ENCODE measurements around the gene FCHO1. TPM values are rescaled to one million over a fixed set of nuclear protein-coding genes. Genes with fewer than 3 reads are reported as not detected.

FCHO1 gene
- total and polyA plus RNA-seq, 11 donors = 0.29 to 3.3 (median 0.67) TPM

DNA sequence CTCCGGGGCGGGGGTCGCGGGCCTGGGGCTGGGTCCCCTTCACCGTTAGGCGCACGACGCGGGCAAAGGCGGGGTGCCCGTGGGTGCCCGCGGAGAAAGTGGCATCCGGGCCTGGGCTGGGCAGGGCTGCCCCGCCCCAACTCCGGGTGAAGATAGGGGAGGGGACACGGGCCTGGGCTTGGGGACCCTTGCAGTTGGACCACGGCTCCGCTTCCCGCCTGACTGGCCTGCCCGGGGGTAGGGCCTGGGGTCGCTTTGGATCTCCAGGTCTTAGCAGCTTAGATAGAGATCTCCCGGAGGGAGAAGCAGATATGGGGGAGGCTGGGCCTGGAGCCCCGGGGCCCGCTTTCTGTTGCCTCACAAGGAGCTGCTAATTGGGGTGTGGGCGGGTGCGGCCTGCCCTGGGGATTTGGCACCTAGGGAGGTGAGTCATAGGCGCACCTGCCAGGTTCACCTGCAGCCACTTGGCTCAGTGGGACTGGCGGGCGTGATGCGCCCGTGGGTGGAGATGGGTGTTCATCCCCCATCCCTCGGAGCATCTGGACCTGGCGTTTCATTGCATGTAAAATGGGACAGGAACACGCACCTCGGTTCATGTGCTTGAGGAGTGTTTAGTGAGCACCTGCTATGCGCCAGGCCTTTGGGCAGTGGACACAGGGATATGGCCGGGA, 31.4 kb upstream of the FCHO1 start:
- H3K9me3 ChIP-seq = no peaks in the 10 kb centered on the region
- peaks cover 0 to 57% (median 43%) of the 10 kb centered on the region in 12 donors for H3K4me1 ChIP-seq
- 5 to 13% (median 6%) methylated on average over 18 to 38 of the region's 38 CpGs for WGBS, 4 donors
- intact Hi-C loops (cut with DNase I) = loop anchor here in 1 of 10 donors (5.0 kb wide), 1 partner anchor 137 kb away; the partner anchor contains the start of gene RPL18A
- peak overlapping the region in 11 of 12 donors; percentile 60 to 80 (median 75) for H3K27ac ChIP-seq
- peak overlapping the region; percentile 83 to 99 (median 94) for H3K4me3 ChIP-seq
- no peak for TF ChIP-seq POLR2A (IDR thresholded peaks at IDR 0.05)
- TF ChIP-seq, protein P1, sequence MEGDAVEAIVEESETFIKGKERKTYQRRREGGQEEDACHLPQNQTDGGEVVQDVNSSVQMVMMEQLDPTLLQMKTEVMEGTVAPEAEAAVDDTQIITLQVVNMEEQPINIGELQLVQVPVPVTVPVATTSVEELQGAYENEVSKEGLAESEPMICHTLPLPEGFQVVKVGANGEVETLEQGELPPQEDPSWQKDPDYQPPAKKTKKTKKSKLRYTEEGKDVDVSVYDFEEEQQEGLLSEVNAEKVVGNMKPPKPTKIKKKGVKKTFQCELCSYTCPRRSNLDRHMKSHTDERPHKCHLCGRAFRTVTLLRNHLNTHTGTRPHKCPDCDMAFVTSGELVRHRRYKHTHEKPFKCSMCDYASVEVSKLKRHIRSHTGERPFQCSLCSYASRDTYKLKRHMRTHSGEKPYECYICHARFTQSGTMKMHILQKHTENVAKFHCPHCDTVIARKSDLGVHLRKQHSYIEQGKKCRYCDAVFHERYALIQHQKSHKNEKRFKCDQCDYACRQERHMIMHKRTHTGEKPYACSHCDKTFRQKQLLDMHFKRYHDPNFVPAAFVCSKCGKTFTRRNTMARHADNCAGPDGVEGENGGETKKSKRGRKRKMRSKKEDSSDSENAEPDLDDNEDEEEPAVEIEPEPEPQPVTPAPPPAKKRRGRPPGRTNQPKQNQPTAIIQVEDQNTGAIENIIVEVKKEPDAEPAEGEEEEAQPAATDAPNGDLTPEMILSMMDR (IDR thresholded peaks at IDR 0.05) = no peak
- H3K27me3 ChIP-seq = no peaks in the 10 kb centered on the region
- peaks cover 0 to 22% (median 13%) of the 10 kb centered on the region in 9 donors for H3K36me3 ChIP-seq
- ATAC-seq = no peak
- peak in 1 of 5 donors; percentile 64 for DNase-seq

DNA sequence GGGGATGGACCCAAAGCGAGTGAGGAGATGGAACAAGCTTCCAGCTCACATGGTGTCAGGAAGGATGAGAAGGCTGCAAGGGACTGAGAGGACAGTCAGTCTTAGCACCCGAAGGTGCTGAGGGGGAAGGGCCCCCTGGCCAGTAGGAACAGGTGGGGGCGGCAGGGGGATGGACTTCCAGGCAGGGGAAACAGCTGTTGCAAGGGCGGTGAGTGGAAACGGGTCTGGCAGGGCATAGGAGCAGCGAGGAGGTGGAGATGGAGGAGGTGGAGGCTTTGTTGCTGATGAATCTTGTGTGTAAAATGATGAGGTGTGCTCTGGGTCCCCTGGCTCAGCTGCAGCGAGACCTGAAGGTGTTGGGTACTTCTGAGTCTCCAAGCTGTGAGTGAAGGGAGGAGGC, 30.8 kb upstream of the FCHO1 start:
- Histone ChIP-seq H3K4me1 (peaks cover 0 to 57% (median 43%) of the 10 kb centered on the region in 12 donors), H3K4me3 (peak overlapping the region; percentile 9 to 99 (median 94)), H3K27me3 (no peaks in the 10 kb centered on the region), H3K27ac (peak overlapping the region in 7 of 12 donors; percentile 41 to 80 (median 73)), H3K9me3 (no peaks in the 10 kb centered on the region), H3K36me3 (peaks cover 0 to 28% (median 19%) of the 10 kb centered on the region in 9 donors)
- 22 to 27% (median 24%) methylated on average over 7 of the region's 7 CpGs for WGBS, 4 donors
- intact Hi-C loops (cut with DNase I) = no loop called here
- no peak for ATAC-seq
- DNase-seq = no peak
- no peak for TF ChIP-seq POLR2A (IDR thresholded peaks at IDR 0.05)
- TF ChIP-seq, protein P1 (IDR thresholded peaks at IDR 0.05) = no peak

DNA sequence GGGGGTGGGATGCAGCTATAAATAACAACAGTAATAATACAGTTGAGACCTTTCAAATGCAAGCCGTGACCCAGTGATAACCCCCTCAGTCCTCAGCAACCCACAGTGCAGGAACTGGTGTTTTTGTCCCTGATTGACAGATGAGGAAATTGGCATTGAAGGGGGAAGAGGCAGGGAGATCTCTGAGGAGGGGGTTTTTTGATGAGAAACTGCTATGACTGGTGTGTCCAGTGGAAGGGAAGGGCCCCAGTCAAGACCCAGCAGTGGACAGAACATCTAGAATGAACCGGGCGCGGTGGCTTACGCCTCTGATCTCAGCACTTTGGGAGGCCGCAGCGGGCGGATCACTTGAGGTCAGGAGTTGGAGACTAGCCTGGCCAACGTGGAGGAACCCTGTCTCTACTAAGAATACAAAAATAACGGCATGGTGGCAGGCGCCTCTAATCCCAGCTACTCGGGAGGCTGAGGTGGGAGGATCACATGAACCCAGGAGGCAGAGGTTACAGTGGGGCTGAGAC, 30.1 kb upstream of the FCHO1 start:
- H3K4me1 ChIP-seq = peaks cover 0 to 57% (median 43%) of the 10 kb centered on the region in 12 donors

More for the DNA sequence above, 30.1 kb upstream of the FCHO1 start:
- Histone ChIP-seq H3K9me3 (no peaks in the 10 kb centered on the region), H3K4me3 (peak overlapping the region in 11 of 12 donors; percentile 9 to 99 (median 94)), H3K27ac (peak overlapping the region in 8 of 12 donors; percentile 24 to 80 (median 55)), H3K36me3 (peaks cover 0 to 35% (median 26%) of the 10 kb centered on the region in 9 donors), H3K27me3 (no peaks in the 10 kb centered on the region)
- 45 to 72% (median 69%) methylated on average over 12 of the region's 12 CpGs for WGBS, 4 donors
- TF ChIP-seq, protein P1 (IDR thresholded peaks at IDR 0.05) = no peak
- TF ChIP-seq POLR2A (IDR thresholded peaks at IDR 0.05) = no peak
- no peak for ATAC-seq
- intact Hi-C loops (cut with DNase I) = no loop called here
- DNase-seq = no peak
